Panc1 (cell line): ENCODE results near the gene PCNT. TPM values are rescaled to one million over a fixed set of nuclear protein-coding genes. Genes with fewer than 3 reads are reported as not detected.

Source experiments
- ATAC-seq: fragments of 200-7000 bp; cut with Tn5 transposase; 2 replicates; pipeline ENCODE4 v1.9.1; 2020; ENCODE audit warnings: mild to moderate bottlenecking, moderate library complexity
- BruUV-seq: library from RNA; stranded (reverse); fragments of 400-500 nt; replicated peaks from 2 replicates; lab custom pipeline; 2021; lab: Mats Ljungman, UMichigan
- CTCF ChIA-PET: fragments of 300-600 bp; sonication (Branson Sonifier 250); formaldehyde crosslinking; loops from one replicate; lab custom pipeline; 2022; ENCODE audit warnings: antibody characterized with exemption; lab: Charles Lee
- POLR2A ChIA-PET: fragments of 300-600 bp; sonication (Branson Sonifier 250); formaldehyde crosslinking; loops from one replicate; lab custom pipeline; 2022; ENCODE audit warnings: antibody characterized with exemption; lab: Charles Lee
- DNase-seq: peaks from one replicate; pipeline ENCODE4 v3.0.0-alpha.2; 2010; ENCODE audit warnings: low read depth, low spot score
- H3K27ac ChIP-seq: 2 replicates; pipeline ENCODE4 v1.5.1; 2011; ENCODE audit warnings: mild to moderate bottlenecking, low read length, inconsistent platforms
- H3K27me3 ChIP-seq: fragments of 200-500 bp; sonication (Bioruptor generic); 2 replicates; pipeline ENCODE4 v1.6.0; 2014; ENCODE audit warnings: low read length, inconsistent platforms; ENCODE audit not compliant: control insufficient read depth, insufficient read depth
- H3K36me3 ChIP-seq: fragments of 200-500 bp; sonication (Bioruptor generic); 2 replicates; pipeline ENCODE4 v1.5.1; 2014; ENCODE audit warnings: inconsistent platforms, mild to moderate bottlenecking, low read length, moderate library complexity; ENCODE audit not compliant: control insufficient read depth, insufficient read depth
- H3K4me1 ChIP-seq: 2 replicates; pipeline ENCODE4 v1.5.1; 2011; ENCODE audit warnings: inconsistent platforms, mild to moderate bottlenecking, low read length, moderate library complexity; ENCODE audit not compliant: control insufficient read depth, insufficient read depth
- H3K4me3 ChIP-seq, 2 experiments: 2 replicates each; pipeline ENCODE4 v1.5.1; 2011 to 2012; ENCODE audit warnings: low read depth in 2 of 2, low read length in 2 of 2, mild to moderate bottlenecking in 2 of 2, inconsistent platforms in 1 of 2, moderate library complexity in 1 of 2
- H3K9me3 ChIP-seq: fragments of 200-500 bp; sonication (Bioruptor generic); 2 replicates; pipeline ENCODE4 v1.5.1; 2014; ENCODE audit warnings: low read depth, mild to moderate bottlenecking, inconsistent platforms, low read length, moderate library complexity; ENCODE audit not compliant: control insufficient read depth, insufficient read depth
- POLR2AphosphoS5 ChIP-seq: IDR thresholded peaks from 2 replicates; pipeline ENCODE4 v1.6.1; 2012; ENCODE audit warnings: mild to moderate bottlenecking, low read depth, low read length, moderate library complexity
- SIN3A ChIP-seq: IDR thresholded peaks from 2 replicates; pipeline ENCODE4 v1.6.1; 2012; ENCODE audit warnings: low read depth, mild to moderate bottlenecking, low read length, moderate library complexity, borderline replicate concordance; ENCODE audit not compliant: insufficient read depth
- TCF7L2 ChIP-seq: IDR thresholded peaks from 2 replicates; pipeline ENCODE4 v1.6.1; 2011; ENCODE audit warnings: mild to moderate bottlenecking, low read depth, low read length, inconsistent platforms
- in situ Hi-C: cut with HindIII; loops from 2 replicates; pipeline ENCODE4 v1.10.0; 2016; ENCODE audit warnings: low sequenced_read_pairs, low pct_unique_long_range_greater_than_20kb
- intact Hi-C: fragments of 100-400 bp; cut with micrococcal nuclease; formaldehyde crosslinking; loops from one replicate; pipeline ENCODE4 v1.10.0; 2022; ENCODE audit not compliant: unreplicated experiment
- total RNA-seq: library from RNA; stranded (reverse); gene quantifications from one replicate; pipeline ENCODE4 v1.2.1, GENCODE V29; 2021; ENCODE audit not compliant: unreplicated experiment
- TF ChIP-seq, protein P1 (sequence below), 2 experiments: IDR thresholded peaks; 2 replicates each; pipeline ENCODE4 v1.6.1; 2011 to 2012; ENCODE audit warnings: low read depth in 2 of 2, control low read depth in 1 of 2, low read length in 1 of 2, mild to moderate bottlenecking in 1 of 2, moderate library complexity in 1 of 2; ENCODE audit not compliant: insufficient read depth in 1 of 2
- TF ChIP-seq, protein P2 (sequence below): fragments of 450-650 bp; IDR thresholded peaks from 2 replicates; pipeline ENCODE4 v1.5.1; 2017; ENCODE audit warnings: mild to moderate bottlenecking

PCNT gene
- total RNA-seq, 1 experiment from 2014 or later = 44.3 TPM

DNA sequence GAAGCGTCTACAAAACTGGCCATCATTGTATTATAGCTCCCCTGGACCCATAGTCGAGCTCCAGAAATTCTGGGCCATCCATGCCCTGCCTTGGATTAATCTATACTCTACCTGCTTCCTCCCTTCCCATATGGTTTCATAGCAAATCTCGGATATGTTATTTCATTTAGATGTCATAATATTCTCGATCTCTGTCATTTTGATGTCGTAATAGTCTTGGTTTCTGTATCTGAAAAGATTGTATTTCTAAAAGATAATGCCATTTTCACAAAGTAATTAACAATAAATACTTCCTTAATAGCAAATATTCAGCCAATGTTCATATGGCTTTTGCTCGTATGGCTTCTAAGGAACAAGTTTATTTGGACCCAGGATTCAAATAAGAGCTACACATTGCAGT is 169.9 kb downstream of the PCNT start:
- ATAC-seq = no peak
- no peak overlapping the region for H3K4me3 ChIP-seq
- TF ChIP-seq, protein P1, sequence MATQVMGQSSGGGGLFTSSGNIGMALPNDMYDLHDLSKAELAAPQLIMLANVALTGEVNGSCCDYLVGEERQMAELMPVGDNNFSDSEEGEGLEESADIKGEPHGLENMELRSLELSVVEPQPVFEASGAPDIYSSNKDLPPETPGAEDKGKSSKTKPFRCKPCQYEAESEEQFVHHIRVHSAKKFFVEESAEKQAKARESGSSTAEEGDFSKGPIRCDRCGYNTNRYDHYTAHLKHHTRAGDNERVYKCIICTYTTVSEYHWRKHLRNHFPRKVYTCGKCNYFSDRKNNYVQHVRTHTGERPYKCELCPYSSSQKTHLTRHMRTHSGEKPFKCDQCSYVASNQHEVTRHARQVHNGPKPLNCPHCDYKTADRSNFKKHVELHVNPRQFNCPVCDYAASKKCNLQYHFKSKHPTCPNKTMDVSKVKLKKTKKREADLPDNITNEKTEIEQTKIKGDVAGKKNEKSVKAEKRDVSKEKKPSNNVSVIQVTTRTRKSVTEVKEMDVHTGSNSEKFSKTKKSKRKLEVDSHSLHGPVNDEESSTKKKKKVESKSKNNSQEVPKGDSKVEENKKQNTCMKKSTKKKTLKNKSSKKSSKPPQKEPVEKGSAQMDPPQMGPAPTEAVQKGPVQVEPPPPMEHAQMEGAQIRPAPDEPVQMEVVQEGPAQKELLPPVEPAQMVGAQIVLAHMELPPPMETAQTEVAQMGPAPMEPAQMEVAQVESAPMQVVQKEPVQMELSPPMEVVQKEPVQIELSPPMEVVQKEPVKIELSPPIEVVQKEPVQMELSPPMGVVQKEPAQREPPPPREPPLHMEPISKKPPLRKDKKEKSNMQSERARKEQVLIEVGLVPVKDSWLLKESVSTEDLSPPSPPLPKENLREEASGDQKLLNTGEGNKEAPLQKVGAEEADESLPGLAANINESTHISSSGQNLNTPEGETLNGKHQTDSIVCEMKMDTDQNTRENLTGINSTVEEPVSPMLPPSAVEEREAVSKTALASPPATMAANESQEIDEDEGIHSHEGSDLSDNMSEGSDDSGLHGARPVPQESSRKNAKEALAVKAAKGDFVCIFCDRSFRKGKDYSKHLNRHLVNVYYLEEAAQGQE (IDR thresholded peaks at IDR 0.05; ENCODE audit: insufficient read depth in 1 of 2, low read depth in 2 of 2, low read length in 1 of 2) = no peak
- TF ChIP-seq TCF7L2 (no peak), SIN3A (no peak), POLR2AphosphoS5 (no peak)
- TF ChIP-seq, protein P2, sequence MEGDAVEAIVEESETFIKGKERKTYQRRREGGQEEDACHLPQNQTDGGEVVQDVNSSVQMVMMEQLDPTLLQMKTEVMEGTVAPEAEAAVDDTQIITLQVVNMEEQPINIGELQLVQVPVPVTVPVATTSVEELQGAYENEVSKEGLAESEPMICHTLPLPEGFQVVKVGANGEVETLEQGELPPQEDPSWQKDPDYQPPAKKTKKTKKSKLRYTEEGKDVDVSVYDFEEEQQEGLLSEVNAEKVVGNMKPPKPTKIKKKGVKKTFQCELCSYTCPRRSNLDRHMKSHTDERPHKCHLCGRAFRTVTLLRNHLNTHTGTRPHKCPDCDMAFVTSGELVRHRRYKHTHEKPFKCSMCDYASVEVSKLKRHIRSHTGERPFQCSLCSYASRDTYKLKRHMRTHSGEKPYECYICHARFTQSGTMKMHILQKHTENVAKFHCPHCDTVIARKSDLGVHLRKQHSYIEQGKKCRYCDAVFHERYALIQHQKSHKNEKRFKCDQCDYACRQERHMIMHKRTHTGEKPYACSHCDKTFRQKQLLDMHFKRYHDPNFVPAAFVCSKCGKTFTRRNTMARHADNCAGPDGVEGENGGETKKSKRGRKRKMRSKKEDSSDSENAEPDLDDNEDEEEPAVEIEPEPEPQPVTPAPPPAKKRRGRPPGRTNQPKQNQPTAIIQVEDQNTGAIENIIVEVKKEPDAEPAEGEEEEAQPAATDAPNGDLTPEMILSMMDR = no peak
- in situ Hi-C loops = no loop called here
- ChIA-PET POLR2A (no interaction called here), CTCF (interaction anchor here (0.6 kb wide), 1 partner anchor 172 kb away, joined by 4 read pairs; no protein-coding TSS in a partner anchor)
- BruUV-seq = no TSS peak
- no peaks in the 10 kb centered on the region for H3K9me3 ChIP-seq
- no peaks in the 10 kb centered on the region for H3K27me3 ChIP-seq
- H3K4me1 ChIP-seq = no peaks in the 10 kb centered on the region
- intact Hi-C loops = no loop called here
- no peak for DNase-seq
- H3K36me3 ChIP-seq = peaks cover 3% of the 10 kb centered on the region; the same call in 1 of the 2 replicates
- H3K27ac ChIP-seq = no peak overlapping the region

Other genes with a start within 250 kb of the PCNT start
- 29.9 TPM for gene COL6A2, start 226.0 kb upstream of the PCNT start, total RNA-seq
- 0.21 TPM for gene FTCD, start 168.6 kb upstream of the PCNT start, total RNA-seq
- 0.26 TPM for gene SPATC1L, start 139.7 kb upstream of the PCNT start, total RNA-seq
- gene LSS, start 95.4 kb upstream of the PCNT start, total RNA-seq = 111 TPM
- 95.0 TPM for gene MCM3AP, start 38.5 kb upstream of the PCNT start, total RNA-seq
- gene YBEY, start 37.8 kb upstream of the PCNT start, total RNA-seq = 10.7 TPM
- 12.7 TPM for gene C21orf58, start 286 bp upstream of the PCNT start, total RNA-seq
- 22.9 TPM for gene DIP2A, start 134.7 kb downstream of the PCNT start, total RNA-seq